Lower leg skin (tissue), 3 donors: Measurements from ENCODE around the gene REEP3.

Experiments
- POLR2A ChIP-seq, 2 donors: fragments of 450-650 bp; IDR thresholded peaks; one replicate each; pipeline ENCODE4 v1.6.1; 2016 to 2017; ENCODE audit warnings: antibody characterized with exemption in 2 of 2, mild to moderate bottlenecking in 1 of 2, moderate library complexity in 1 of 2
- TF ChIP-seq, protein P1 (sequence below), 3 donors: fragments of 450-650 bp; IDR thresholded peaks; one replicate each; pipeline ENCODE4 v1.5.1; 2016; ENCODE audit warnings: antibody characterized with exemption in 3 of 3, mild to moderate bottlenecking in 3 of 3, moderate library complexity in 2 of 3

DNA sequence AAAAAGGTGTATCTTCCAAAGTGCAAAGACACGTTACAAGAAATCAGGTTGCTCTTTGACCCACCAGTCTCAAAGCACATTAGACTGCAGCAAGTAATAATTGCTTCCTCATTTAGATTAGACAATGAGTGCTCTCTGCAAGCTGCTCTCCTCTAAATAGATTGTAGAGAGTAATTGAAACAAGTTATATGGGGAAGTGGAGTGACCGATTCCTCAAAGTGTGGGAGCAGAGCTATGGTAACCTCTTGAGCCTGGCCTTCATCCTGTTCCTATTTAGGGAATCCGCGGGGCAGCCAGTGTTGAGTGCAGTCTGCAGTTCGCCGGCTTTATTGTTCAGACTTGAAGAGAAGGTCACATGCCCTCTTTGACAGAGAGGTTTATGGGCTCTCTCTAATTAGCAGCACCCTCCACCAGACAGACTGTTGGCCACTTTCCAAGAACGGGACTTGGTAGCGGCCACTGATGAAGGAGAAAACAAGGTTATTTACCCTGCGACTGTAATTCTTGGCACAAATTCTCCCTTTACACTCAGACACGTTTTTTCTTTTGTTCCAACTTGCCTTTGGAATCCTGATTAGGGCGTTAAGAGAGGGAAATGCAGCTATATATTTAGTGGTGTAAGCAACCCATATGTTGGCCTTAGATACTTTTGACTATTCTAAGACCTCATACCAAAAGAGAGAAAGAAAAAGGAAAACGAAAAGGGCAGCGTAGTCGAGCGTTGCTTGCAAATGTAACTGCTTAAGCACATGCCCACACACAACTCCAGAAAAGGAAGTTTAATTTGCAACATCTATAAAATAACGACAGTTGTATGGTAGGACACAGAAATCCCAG is 107.5 kb downstream of the REEP3 start:
- TF ChIP-seq, protein P1, sequence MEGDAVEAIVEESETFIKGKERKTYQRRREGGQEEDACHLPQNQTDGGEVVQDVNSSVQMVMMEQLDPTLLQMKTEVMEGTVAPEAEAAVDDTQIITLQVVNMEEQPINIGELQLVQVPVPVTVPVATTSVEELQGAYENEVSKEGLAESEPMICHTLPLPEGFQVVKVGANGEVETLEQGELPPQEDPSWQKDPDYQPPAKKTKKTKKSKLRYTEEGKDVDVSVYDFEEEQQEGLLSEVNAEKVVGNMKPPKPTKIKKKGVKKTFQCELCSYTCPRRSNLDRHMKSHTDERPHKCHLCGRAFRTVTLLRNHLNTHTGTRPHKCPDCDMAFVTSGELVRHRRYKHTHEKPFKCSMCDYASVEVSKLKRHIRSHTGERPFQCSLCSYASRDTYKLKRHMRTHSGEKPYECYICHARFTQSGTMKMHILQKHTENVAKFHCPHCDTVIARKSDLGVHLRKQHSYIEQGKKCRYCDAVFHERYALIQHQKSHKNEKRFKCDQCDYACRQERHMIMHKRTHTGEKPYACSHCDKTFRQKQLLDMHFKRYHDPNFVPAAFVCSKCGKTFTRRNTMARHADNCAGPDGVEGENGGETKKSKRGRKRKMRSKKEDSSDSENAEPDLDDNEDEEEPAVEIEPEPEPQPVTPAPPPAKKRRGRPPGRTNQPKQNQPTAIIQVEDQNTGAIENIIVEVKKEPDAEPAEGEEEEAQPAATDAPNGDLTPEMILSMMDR (IDR thresholded peaks at IDR 0.05): no peak
- no peak for TF ChIP-seq POLR2A (IDR thresholded peaks at IDR 0.05)
